AG10803 (cell line): ENCODE data around the gene PRAME.
A peak's percentile ranks its signal among the peaks of the same experiment; 100 is the strongest.
"Not testable (repeated sequence)": the region's sequence is repeated elsewhere in the genome, so short reads cannot be mapped to it uniquely, and the experiment has no call there.

ENCODE experiments used
- DNase-seq: peaks from one replicate; pipeline ENCODE4 v3.0.0; 2010; ENCODE audit warnings: low read depth
- H3K4me3 ChIP-seq: 2 replicates; pipeline ENCODE4 v1.5.1; 2011; ENCODE audit warnings: mild to moderate bottlenecking, low read length, control low read depth
- TF ChIP-seq, protein P1 (sequence below): conservative IDR thresholded peaks from 2 replicates; pipeline ENCODE4 v1.5.1; 2011; ENCODE audit warnings: mild to moderate bottlenecking, low read length, control low read depth, inconsistent platforms

The PRAME gene

DNA sequence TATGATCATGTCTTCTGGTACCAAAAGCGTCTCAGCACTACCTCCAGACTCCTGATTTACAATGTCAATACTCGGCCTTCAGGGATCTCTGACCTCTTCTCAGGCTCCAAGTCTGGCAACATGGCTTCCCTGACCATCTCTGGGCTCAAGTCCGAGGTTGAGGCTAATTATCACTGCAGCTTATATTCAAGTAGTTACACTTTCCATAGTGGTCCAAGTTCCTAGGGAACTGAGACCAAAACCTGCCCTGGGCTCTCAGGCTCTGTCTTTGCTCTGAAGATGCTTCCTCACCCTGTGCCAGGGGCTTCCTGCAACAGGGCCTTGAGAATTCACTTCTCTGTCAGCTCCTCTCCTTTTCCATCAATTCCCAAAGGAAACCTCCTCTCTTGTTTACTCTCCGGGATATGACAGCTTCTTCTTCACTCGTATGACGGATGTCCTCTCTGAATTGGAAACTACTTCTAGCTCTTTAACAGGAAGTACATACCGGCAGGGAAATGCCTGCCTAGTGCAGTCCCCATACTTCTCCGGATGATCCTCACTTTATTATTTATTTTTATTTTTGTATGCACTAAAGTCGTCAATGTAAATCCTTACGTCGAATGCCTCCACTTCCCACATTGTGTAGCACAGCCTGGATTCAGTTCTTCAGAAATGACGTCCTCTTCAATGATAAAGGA lies 29.6 kb upstream of the PRAME start:
- no peak for DNase-seq
- H3K4me3 ChIP-seq, result no peak overlapping the region
- TF ChIP-seq, protein P1, sequence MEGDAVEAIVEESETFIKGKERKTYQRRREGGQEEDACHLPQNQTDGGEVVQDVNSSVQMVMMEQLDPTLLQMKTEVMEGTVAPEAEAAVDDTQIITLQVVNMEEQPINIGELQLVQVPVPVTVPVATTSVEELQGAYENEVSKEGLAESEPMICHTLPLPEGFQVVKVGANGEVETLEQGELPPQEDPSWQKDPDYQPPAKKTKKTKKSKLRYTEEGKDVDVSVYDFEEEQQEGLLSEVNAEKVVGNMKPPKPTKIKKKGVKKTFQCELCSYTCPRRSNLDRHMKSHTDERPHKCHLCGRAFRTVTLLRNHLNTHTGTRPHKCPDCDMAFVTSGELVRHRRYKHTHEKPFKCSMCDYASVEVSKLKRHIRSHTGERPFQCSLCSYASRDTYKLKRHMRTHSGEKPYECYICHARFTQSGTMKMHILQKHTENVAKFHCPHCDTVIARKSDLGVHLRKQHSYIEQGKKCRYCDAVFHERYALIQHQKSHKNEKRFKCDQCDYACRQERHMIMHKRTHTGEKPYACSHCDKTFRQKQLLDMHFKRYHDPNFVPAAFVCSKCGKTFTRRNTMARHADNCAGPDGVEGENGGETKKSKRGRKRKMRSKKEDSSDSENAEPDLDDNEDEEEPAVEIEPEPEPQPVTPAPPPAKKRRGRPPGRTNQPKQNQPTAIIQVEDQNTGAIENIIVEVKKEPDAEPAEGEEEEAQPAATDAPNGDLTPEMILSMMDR, result no peak

DNA sequence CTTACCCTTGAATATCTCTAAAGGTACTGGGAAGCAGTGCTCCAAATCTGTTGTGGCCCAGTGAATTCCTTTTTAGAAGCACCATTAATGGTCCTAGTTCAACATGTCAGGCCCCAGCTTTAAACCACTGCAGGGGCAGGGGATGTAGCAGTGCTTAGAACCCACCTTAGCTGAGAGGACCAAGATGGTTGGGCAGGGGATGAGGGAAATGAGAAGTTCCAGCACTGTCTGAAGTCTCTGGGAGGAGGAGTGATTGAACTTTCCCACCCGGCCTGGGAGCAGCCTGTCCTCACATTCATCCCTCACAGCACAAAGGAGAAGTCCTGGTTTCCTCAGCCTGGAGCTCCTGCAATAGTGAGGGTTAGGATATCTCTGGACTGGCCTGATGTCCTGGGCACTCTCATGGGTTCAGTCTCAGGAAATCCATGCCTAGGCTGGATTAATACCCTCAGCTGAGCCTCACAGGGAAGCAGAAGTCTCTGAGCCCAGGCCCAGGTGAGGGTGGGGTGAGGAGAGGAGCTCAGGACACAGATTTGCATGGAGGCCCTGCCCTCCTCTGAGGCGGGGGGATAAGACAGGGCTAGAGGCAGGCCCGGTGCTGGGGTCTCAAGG lies 28.6 kb upstream of the PRAME start:
- TF ChIP-seq, protein P1, result no peak
- H3K4me3 ChIP-seq, result no peak overlapping the region
- DNase-seq, result no peak

DNA sequence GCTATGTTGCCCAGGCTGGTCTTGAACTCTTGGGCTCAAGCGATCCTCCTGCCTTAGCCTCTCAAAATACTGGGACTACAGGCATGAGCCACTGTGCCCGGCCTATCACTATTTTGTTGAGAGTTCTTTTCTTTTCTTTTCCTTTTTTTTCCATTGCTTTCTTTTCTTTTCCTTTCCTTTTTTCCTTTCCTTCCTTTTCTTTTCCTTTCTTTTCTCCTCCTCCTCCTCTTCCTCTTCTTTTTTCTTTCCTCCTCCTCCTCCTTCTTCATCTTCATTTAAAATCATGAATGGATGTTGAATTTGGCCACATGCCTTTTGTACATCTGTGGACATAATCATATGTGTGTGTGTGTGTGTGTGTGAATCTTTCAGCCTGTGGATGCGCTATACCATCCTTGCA lies 25.7 kb upstream of the PRAME start:
- DNase-seq, result no peak
- TF ChIP-seq, protein P1, result no peak
- no peak overlapping the region for H3K4me3 ChIP-seq

- no peak overlapping the region for H3K4me3 ChIP-seq
- no peak for DNase-seq
- TF ChIP-seq, protein P1, result no peak
These were observed 24.0 kb upstream of the PRAME start for GRCh38 chr22:22583030-22583429.

DNA sequence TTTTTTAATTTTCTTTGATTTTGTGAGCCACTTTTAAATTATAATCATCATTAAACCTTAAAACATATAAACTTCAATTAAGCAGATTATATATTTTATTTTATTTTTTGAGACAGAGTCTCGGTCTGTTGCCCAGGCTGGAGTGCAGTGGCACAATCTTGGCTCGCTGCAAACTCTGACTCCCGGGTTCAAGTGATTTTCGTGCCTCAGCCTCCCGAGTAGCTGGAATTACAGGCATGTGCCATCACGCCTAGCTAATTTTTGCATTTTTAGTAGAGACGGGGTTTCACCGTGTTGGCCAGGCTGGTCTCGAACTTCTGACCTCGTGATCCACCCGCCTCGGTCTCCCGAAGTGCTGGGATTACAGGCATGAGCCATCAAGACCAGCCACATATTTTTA lies 22.5 kb upstream of the PRAME start:
- H3K4me3 ChIP-seq, DNase-seq: not testable (repeated sequence)

DNA sequence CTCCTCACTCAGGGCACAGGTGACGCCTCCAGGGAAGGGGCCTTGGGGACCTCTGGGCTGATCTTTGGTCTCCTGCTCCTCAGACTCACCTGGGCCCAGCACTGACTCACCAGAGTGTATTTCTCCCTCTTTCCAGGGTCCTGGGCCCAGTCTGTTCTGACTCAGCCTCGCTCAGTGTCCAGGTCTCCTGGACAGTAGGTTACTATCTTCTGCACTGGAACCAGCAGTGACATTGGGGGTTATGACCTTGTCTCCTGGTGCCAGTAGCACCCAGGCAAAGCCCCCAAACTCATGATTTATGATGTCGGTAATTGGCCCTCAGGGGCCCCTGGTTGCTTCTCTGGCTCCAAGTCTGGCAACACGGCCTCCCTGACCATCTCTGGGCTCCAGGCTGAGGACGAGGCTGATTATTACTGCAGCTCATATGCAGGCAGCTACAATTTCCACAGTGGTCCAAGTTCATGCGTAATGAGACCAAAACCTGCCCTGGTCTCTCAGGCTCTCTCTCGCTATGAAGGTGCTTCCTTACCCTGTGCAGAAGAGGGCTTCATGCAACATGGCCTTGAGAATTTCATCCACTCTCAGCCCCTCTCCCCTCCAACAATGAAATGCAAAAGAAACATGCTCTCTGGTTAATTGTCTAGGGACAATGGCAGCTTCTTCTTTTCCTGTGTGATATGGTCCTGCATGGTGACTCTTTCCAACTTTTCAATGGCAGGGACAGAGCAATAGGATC lies 21.0 kb upstream of the PRAME start:
- DNase-seq, result no peak
- H3K4me3 ChIP-seq, result no peak overlapping the region
- TF ChIP-seq, protein P1, result no peak

- TF ChIP-seq, protein P1, result no peak
- DNase-seq, result peak; percentile 41
- H3K4me3 ChIP-seq, result no peak overlapping the region
These were observed 19.8 kb upstream of the PRAME start for GRCh38 chr22:22578702-22579424.
